Activated gamma-delta T cell treated with anti-CD3 and anti-CD28 coated beads, Interleukin-2, amount 50 U/mL, for 16 hours (primary cell): Measurements from ENCODE around the gene KRTAP10-3.
"Not testable (repeated sequence)": the region's sequence is repeated elsewhere in the genome, so short reads cannot be mapped to it uniquely, and the experiment has no call there.

Source experiments
- DNase-seq: peaks from one replicate; pipeline ENCODE4 v3.0.0-alpha.2; 2020; ENCODE audit warnings: low read depth

Gene KRTAP10-3, protein sequence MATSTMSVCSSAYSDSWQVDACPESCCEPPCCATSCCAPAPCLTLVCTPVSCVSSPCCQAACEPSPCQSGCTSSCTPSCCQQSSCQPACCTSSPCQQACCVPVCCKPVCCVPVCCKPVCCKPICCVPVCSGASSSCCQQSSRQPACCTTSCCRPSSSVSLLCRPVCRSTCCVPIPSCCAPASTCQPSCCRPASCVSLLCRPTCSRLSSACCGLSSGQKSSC

DNA sequence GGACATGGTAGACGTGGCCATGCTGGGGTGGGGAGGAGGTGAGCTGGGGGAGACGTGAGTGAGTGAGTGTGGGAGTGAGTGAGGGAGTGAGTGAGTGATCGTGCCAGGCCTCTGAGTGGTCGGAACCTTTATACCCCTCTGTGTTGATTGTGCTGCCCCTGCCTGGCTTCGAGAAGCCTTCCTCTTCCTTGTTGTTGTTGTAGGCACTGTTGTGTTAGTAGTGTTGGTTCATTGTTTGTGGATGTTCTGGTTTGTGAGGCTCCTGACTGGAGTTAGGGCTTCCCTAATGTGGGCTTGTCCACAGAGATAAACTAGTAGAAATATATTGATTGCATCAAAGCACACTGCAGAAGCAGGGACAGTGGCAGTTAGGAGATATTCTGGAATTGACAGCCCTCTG, at the start of gene KRTAP10-3:
TSS of gene KRTAP10-3 (minus strand) at position 101 of the 400 bp plus-strand sequence. CDS start at position 21, 80 bp downstream.
- no peak for DNase-seq

GRCh38 chr21:44606495-44606894, 47.9 kb upstream of the KRTAP10-3 start:
- no peak for DNase-seq

DNA sequence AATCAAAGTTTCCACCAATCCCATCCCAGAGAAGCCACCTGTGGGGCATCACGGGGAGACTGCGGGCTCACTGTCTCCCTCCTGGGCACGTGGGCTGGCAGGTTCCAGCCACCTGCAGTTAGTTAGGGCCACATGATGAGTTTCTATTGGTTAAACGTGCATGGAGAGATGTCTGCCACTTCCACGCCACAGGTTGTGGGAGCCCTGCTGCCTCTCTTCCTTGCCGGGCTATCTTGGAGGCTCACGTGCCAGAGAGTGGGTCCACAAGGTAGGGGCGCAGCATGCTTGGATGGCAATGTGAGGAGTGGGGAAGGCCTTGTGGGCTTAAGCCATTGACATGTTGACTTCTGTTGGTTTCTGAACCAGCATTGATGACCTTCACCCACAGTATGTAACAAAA, 45.3 kb upstream of the KRTAP10-3 start:
- DNase-seq: no peak

GRCh38 chr21:44603109-44603875, 44.7 kb upstream of the KRTAP10-3 start:
- DNase-seq: no peak

- DNase-seq: no peak
Measured at GRCh38 chr21:44602463-44602850, 43.9 kb upstream of the KRTAP10-3 start.

- DNase-seq: no peak
Measured at GRCh38 chr21:44601596-44602462, 43.2 kb upstream of the KRTAP10-3 start.

DNA sequence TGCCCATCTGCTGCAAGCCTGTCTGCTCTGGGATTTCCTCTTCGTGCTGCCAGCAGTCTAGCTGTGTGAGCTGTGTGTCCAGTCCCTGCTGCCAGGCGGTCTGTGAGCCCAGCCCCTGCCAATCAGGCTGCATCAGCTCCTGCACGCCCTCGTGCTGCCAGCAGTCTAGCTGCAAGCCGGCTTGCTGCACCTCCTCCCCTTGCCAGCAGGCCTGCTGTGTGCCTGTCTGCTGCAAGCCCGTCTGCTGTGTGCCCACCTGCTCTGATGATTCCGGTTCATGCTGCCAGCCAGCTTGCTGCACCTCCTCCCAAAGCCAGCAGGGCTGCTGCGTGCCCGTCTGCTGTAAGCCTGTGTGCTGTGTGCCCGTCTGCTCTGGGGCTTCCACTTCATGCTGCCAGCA, 42.5 kb upstream of the KRTAP10-3 start:
- not testable (repeated sequence) for DNase-seq

DNA sequence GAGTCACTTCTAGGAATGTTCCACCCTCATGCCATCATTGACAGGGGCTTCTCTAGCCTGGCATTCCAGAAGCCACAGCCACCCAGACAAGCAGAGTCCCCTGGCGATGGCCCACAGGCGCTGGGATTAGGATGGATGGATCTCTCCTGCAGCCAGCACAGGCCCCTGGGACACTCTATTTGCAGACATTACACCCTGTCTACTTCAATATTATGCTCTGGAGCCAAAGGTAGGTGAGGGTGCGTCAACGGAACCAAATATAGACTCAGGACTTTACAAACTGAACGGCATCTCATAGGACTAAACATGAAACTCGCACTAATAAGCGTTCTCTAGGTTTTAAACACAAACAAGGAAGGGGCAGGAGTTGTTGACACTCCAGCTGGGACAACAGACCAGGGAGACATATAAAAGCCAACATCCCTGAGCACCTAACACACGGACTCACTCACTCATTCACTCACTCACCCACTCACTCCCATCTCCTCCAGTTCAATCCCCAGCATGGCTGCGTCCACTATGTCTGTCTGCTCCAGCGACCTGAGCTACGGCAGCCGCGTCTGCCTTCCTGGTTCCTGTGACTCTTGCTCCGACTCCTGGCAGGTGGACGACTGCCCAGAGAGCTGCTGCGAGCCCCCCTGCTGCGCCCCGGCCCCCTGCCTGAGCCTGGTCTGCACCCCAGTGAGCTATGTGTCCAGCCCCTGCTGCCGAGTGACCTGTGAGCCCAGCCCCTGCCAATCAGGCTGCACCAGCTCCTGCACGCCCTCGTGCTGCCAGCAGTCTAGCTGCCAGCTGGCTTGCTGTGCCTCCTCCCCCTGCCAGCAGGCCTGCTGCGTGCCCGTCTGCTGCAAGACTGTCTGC, 41.8 kb upstream of the KRTAP10-3 start, which contains the start of gene KRTAP10-7:
TSS of gene KRTAP10-7 (plus strand) at position 480 of the 861 bp plus-strand sequence. CDS start at position 505, 25 bp downstream.
- DNase-seq: not testable (repeated sequence)

DNA sequence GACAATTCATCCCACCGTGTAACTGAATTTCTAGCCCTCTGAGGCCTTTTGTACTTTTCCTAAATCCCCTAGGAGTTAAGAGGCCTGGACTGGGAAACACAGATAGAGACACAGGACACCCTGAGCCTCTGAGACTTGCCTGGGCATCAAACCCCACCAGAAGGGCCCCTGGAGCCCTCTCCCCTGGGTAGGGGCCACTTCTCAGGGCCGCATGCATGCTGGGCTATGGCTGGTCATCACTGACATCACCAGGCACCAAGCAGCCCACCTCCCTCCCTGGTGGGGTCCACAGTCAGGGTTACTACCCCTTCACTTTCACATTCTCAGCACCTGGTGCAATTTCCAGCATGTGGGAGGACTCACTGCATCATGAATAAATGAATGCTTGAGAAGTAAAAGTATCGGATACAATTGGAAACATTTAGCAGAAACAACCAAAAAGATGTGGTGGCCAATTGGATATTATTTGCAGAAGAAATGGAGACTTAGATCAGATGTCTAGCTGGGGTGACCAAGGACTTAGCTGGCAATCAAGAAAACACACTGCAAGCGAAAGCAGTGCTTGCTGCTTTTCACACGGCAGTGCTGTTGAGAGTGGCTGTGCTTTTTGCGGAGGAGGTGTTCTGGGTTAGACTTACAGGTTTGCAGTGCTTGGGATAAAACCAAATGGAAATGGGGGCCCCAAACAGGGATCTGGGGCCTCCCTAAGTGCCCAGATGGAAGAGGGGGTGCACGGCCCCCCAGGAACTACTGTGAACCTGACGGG, 40.9 kb upstream of the KRTAP10-3 start:
- no peak for DNase-seq

DNA sequence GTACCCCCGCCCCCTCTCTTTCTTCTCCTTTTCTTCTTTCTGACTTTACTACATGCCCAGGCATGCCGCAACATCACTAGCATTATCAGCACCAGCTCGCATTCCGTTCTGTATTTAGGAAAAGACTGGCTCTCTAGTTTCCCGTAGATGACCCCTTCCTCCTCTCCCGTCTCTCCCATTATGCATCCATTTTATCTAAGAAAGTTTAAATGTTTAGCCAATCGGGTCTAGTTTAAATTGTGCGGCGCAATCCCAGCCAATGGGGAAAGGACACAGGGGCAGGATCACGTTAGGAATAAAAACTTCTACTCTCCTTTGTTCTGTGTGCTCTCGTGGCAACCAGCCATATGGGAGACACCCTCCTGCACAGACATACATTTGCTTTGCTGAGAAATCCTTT, 39.5 kb upstream of the KRTAP10-3 start:
- DNase-seq: no peak

- no peak for DNase-seq
Measured at GRCh38 chr21:44596068-44596725, 37.6 kb upstream of the KRTAP10-3 start.

DNA sequence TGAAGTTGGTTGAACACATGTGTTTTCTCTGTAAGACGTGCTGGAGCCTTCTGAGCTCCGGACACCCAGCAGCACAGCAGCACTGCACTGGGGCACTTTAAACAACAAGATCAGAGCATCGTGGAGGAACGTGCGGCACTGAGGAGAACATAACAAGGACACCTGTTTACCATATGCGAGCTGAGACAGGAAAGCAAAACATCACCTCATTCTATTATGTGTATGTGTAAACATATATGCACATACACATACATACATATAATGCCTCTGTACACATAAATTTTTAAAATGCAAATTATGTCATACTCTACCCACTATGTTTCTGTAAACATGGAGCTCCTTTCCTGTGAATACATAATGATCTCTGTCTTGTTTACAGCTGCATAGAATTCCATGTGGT, 36.9 kb upstream of the KRTAP10-3 start:
- no peak for DNase-seq

GRCh38 chr21:44594406-44594916, 35.9 kb upstream of the KRTAP10-3 start:
- DNase-seq: no peak

DNA sequence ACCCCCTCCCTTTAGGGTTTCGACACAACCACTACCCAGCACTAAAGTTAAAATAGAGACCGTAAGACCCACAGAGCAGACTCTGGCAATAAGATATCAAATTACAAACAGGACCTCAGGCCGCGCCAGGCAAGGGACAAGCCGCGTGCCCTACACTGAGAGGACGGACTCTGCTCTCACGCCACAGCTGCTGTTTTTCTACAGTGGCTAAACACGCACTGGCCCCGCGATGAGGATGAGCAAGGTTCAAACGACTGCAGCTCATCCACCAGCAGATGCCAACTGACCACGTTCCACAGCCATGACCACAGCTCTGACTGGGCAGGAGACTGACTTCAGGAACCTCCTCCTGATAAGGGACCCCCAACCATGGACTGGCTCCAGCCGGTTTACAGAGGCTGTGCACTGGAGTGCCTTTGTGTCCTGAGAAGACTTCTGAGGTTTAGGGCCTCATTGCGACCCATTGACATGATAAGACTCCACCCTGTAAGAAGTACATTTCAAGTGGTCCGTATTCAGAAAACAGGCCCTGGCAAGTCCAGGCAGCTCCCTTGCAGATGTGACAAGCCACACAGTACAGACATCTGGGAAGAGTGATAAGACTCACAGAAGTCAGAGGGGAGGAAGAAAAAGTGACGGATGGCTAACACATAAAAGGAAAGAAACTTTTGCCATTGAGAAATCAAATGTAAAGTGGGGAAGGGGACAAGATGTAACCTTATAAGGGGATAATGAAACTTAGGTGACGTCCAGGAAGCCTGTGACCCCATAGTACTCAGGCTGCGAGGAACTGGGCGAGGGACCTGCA, 35.2 kb upstream of the KRTAP10-3 start:
- no peak for DNase-seq

GRCh38 chr21:44592446-44593311, 34.1 kb upstream of the KRTAP10-3 start, which contains the start of gene KRTAP10-6:
Gene KRTAP10-6, minus strand, starts transcription at chr21:44592505. Its CDS starts 21 bp downstream, at chr21:44592484.
- no peak for DNase-seq

- DNase-seq: not testable (repeated sequence)
Measured at GRCh38 chr21:44591801-44592130, 33.2 kb upstream of the KRTAP10-3 start.

GRCh38 chr21:44590897-44591800, 32.6 kb upstream of the KRTAP10-3 start:
- DNase-seq: not testable (repeated sequence)
